Activated naive CD8-positive, alpha-beta T cell treated with anti-CD3 and anti-CD28 coated beads, Interleukin-2, amount 50 U/mL, for 16 hours (primary cell): ENCODE results near the gene S100A4.
"Not testable (repeated sequence)": the region's sequence is repeated elsewhere in the genome, so short reads cannot be mapped to it uniquely, and the experiment has no call there.

Experiments used
- DNase-seq: peaks from one replicate; pipeline ENCODE4 v3.0.0-alpha.2; 2020; ENCODE audit warnings: low read depth, low spot score

Gene S100A4

DNA sequence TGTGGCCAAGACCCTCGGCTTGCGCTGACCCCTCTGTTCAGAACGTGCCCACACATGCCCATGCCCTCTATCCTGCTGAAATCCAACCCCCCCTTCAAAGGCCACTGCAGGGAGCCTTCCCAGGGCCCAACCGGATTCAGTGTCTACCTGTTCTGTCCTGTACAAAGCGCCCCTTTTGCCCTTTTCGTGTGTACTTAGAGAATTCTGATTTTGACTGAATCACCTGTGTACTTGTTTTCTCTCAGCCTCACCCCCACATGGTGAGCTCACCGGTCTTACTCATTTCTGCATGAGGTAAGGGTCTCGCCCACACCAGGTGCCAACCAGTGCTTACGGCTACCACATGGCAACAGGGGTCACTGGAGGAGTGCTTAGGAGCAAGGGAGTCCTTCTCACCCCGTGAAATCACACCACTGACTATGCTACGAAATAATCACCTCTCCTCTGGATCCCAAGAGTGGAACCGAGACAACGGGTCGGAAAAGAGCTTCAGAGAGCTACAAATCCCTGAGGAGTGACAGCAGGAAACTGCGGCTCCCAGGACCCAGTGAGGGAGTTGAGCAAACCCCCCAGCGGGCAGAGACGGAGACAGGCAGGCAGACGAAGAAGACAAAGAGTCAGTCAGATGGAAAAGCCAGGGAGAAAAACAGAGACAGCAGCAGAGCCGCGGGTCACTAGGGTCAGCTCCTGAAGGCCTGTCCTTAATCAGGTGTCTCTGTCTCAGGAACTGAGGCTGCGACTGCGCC lies 22.2 kb upstream of the S100A4 start:
- no peak for DNase-seq

DNA sequence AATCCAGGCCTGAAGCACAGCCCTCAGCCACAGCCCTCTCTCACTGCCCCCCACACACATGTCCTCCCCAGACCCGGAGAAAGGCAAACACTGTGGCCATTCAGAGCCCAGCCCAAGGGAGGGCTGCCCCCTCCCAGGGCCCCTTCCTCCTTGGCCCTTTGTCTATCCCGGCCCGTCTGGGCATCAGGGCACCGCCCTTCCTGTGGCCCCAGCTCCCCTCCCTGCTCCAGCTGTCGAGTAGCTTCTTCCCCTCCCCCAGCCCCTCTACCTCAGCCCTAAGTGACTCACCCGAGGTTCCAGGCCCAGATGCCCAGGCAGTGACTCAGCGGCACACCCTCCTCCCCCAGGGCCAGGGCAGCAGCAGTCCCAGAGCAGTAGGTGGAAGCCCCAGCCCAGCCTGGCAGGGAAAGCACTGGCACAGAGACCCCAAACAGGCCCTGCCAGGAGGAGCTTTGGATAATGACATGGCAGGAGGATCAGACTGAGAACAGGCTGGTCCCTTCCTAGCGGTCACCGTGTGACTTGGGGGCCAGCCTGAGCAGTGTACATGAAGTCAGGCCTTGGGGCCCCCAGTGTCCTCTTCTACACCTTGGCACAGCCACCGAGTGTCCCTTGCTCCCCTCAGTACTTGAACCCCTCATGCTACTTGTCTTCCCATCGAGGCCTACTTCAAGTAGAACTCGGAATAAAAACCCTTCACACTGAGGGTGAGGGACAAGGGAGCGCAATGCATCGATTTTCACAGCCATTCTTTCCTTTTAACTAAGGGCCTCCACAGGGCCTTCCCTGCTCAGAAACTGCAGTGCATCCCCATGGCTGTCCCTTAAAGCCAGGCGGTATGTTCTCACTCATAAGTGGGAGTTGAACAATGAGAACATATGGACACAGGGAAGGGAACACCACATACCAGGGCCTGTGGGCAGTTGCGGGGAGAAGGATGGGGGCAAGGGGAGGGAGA lies 21.1 kb upstream of the S100A4 start:
- DNase-seq, result peak; percentile 75

DNA sequence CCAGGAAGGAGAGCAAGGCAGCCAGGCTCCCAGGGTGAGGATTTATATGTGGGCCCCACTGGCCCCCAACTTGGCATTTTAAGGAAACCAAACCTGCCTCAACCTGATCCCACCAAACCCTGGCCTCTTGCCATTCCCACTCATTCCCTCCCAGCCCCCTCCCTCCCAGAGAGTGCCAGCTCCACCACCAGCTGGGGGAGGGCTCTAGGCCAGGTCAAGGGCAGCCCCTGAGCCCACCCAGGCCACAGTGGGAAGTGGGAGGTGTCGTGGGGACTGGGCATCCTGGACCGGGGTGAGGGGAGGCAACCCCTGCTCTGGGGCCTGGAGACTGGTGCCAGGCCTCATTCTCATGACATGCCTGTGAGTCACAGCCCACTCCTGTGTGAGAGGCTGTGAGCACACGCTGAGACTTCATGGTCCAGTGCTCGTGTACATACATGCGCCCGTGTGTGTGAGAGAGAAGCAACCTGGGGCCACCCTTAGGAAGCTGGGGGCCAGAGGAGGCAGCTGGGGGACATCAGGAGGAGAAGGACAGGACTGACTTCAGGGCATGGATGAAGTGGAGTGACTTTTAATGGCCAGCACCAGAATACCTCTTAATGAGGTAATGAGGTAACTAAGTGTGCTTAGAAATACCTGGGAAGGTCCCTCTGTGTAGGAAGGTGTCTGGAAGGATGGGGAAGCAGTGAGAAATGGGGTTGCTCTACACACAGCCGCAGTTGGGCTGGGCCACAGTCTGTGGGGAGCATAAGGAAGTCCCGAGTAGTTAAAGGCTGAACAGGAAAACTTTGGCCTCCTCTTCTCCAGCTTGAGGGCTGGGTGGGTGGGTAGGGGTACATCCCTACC lies 20.1 kb upstream of the S100A4 start, which contains the start of gene S100A2:
Gene S100A2 (minus strand): TSS at position 316 of the 846 bp plus-strand sequence. CDS start 1,967 bp downstream, outside the sequence.
- no peak for DNase-seq

DNA sequence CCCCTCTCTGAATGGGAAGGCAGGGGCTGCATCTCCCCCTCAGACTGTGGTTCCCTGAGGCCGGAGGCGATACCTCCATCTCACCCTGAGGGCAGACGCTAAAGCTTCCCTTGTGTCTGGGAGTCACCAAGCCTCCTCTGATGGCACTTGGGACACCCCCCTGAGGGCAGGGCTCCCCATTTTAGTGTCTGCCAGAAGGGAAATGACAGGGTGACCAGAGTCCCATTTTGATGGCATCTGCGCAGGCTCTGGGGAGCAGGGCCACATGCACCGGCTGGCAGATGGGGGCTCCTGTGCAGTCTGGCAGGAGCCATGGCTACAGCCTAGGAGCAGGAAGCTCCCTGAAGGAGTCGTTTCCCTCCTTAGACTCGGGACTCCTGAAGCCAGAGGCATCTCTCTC lies 18.4 kb upstream of the S100A4 start:
- DNase-seq, result no peak

DNA sequence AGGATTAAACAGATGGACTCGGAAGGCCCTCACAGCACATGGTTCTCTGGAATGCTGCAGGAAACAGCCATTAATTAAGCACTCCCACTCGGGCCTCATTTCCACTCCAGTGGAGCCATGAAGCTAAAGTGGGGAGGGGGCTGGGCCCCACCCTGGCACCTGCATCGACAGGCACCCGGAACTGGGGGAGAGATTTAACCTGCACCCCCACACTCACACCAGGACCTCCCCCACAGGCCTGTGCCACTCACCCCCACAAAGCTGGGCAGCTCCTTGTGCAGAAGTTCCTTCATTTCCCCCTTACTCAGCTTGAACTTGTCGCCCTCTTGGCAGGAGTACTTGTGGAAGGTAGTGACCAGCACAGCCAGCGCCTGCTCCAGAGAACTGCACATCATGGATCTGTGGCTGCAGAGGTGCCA lies 17.9 kb upstream of the S100A4 start:
- DNase-seq, result no peak

DNA sequence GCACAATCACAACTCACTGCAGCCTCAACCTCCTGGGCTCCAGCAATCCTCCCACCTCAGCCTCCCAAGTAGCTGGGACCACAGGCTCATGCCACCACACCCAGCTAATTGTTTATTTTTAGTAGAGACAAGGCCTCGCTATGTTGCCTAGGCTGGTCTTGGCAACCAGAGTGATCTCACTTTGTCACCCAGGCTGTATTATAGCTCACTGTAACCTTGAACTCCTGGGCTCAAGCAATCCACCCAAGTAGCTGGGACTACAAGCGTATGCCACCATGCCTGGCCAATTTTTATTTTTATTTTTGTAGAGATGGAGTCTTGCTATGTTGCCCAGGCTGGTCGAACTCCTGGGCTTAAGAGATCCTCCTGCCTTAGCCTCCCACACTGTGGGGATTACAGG lies 16.4 kb upstream of the S100A4 start:
- DNase-seq, result not testable (repeated sequence)

DNA sequence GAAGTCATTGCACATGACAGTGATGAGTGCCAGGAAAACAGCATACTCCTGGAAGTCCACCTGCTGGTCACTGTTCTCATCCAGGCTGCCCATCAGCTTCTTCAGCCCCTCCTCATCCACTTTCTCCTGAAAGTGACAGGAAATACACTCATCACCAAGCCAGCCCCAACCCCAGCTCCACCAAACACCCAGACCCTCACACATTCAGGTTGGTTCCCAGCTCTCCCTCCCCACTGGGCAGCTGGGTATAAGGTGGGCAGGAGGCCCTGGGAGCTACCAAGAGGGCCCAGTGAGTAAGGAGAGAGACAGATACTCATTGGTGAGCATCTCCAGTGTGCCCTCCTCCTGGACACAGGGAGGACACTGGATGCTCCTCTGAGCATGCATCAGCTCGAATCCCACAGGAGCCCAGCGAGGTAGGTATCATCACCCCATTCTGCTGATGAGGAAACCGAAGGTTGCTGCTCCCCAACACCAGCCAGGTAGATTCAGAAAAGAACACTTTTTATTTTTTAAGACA lies 15.9 kb upstream of the S100A4 start:
- no peak for DNase-seq

DNA sequence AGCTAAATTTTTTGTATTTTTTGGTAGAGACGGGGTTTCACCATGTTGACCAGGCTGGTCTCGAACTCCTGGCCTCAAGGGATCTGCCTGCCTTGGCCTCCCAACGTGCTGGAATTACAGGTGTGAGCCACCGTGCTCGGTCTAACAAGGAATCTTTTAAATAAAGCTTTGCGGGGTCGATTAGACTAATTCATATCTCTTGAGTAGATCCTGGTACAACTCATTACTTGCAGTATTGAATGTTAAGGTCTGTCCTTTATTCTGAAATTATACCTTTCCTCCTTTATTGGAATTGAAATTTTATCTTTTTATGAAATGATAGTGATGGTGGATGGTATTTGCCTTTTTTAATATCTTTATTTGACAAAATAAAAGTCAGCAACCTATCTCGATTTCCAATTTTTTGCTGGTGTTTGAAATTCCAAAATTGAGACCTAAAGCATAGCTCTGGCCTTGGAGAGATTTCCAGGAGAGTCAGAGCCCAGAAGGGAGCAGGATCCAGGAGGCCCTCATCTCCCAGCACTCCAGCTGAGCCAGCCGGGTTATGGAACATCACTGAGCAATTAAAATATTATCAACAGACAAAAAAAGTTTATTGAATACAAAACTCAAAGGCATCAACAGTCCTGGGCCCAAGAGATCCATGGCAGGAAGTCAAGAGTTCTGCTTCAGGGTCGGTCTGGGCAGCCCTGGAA lies 15.3 kb upstream of the S100A4 start:
- no peak for DNase-seq

DNA sequence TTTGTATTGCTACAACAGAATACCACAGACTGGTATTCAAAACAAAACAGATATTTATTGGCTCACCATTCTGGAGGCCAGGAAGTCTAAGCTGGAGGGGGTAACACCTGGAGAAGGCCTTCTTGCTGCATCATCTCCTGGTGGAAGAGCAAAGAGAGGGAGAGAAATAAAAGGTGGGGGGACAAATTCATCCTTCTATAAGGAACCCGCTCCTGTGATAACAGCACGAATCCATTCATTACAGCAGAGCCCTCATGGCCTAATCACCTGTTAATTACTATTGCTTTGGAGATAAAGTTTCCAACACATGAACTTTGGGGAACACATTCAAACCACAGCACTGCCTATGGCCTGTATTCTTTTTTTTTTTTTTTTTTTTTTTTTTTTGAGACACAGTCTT lies 14.6 kb upstream of the S100A4 start:
- DNase-seq, result no peak

DNA sequence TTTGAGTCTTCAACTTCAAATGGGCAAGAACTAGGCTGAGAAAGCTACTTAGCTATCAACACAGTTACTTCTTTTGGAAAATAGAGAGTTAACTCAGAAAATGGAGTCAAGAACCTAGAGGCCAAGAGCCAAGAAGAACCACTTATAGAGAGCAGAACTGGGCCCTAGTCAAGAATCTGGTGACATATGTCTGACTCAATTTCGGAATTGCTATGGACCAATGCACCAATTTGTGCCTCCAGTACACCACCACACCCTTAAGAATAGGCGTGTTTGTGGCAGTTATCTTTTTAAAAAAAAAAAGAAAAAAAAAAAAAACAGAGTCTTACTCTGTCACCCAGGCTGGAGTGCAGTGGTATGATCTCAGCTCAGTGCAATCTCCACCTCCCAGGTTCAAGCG lies 12.3 kb upstream of the S100A4 start:
- DNase-seq, result no peak

DNA sequence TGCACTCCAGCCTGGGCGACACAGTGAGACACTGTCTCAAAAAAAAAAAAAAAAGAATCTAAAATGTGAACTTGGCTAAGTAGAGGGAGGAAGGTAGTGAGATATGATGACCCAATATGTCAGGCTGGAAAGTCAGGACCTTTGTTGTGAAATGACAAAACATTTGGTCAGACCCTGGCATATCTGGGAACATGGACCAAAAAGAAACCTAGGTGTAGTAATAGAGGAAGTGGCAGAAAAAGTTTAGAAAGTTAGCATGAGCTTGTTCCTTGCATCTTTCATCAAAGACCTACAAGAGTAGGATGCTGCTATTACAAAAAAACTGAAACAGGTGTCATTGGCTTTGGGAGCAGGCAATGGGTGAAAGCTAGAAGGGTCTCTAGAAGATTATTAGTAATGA lies 10.7 kb upstream of the S100A4 start:
- DNase-seq, result no peak

DNA sequence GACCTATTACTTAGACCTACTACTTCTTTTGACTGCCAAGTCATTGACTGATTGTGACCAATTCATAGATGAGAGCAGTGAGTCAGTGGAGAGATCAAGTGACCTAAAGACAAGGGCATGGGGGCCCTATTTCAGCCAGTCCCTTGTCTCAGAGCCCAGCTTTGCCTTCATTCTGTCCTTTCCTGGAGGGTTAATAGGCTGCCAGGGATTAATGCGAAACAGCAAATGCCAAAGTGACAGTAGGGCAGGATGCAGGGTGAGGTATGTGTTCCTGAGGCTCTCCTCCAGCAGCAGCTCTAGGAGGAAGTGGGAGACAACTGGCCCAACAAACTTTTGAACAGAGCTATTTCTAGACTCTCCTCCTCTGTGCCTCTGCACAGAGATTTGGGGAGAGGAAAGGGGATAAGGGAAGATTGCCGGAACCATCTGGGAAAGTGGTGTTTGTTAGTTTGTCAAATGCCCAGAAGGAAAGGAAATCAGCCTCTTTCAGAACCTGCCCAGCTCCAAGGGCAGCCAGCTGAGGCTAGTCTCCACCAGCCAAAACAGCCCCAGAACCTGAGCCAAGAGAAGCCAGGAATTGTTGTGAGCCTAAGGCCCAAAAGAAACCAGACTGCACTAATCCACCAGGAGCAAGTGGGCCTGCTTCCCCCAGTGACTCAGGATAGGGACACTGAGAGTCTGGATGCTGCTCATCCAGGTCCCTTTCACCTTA lies 8.4 kb upstream of the S100A4 start:
- DNase-seq, result no peak

DNA sequence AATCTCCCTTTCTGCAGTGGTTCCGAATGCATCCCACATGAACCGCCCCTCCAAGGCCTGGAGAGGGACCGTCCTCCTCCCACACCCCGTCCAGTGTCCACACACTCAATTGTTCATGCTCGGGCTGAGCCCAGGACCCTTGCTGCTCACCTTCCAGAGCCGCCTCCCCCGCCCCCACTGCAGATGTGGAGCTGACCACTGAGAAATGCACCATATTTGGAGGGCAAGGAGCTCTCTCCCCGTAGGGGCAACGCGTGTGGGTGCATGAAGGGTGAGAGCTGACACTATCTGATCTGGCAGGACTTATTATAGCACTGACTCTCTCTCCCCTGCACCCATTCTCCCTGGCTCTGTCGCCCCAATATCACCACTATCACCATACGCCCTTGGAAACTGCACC lies 7.5 kb upstream of the S100A4 start:
- no peak for DNase-seq

DNA sequence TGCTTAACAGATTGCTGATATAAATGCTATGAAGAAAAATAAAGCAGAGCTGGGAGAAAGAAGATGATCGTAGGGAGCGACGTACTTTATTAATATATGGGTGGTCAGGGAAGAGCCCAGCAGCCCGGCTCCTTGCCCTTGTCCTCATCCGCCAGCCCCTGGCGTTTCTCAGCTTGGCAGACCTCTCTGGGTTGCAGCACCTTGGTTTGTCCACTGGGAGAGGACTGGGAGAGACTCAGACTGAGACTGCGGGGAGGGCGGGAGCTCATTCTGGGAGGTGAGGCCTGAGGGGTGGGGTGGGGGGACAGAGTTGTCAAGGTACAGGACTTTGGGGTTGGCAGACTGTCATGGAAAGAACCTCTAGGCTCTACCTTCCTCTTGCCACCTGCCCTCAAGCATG lies 6.7 kb upstream of the S100A4 start:
- DNase-seq, result no peak

DNA sequence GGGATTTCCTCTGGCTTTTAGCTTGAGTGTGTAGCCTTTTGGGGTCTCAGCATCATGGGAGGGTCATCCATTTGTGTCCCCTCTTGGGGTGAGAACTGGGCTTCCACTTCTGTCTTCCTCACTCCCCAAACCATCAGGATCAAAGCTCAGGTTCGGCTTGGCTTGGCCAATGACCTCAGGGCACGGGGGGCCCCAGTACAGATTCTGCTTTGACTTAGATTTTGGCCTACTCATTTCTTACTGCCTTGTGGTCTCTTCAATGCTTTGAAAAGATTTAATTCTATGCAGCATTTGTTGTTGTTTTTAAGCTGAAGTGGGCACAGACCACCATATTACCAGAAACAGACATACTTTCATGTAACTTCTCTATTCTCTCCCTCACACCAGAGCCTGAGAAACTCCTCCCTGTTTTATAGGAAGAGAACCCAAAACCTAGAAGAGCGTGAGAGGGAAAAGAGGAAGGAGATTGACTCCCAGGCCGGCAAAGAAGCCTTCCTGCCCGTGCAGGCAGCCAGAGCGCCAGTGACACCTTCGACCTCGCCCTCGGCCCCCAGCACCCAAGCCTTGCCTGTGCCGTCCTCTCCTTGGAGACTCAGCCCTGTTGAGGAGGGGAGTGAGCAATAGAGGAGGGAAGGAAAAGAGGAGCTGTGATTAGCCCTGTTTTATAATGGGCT lies 5.4 kb upstream of the S100A4 start:
- no peak for DNase-seq

DNA sequence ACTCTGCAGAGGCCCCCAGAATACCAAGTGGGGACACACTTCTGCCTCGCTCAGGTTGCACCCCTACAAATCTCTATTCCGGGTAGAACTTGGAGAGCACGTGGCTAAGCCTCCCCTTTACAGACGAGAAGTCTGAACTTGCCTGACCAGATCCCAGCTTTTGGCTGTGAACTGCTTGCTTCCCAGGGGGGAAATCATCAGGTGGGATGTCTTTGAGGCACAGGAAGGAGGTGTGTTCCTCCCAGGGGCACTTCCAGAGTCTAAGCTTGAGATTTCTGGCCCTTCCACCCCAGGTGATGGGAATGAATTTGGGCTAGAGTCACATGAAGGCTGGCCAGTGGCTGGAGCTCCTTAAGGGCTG lies 4.8 kb upstream of the S100A4 start:
- DNase-seq, result no peak

DNA sequence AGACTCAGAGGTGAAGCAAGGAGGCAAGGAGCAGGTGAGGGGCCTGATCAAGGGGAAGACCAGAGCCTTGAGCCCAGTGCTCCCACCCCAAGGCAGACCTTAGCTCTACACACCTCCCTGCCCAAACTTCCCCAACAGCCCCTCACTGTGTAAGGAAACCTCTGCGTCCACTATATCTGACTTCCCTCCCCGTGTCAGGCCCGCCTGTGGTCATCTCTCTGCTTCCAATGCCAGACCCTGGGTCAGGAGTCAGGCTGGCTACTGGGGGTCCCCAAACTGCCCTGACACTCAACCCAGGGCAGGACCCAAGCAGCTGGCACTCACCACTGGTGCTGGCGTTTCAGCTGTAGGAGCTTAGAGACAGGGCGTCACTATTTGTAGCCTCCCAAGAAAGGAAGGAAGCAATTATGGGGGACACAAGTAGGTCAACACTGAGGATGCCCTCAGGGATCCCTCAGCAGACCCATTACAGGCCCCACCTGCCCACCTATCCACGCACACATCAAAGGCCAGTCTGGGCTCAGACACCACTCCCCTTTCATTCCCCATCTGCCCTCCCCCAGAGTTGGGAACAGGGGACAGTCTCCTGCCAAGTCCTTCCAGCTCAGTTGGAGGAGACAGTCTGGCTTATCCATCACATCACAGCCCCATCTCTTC lies 4.3 kb upstream of the S100A4 start:
- no peak for DNase-seq

DNA sequence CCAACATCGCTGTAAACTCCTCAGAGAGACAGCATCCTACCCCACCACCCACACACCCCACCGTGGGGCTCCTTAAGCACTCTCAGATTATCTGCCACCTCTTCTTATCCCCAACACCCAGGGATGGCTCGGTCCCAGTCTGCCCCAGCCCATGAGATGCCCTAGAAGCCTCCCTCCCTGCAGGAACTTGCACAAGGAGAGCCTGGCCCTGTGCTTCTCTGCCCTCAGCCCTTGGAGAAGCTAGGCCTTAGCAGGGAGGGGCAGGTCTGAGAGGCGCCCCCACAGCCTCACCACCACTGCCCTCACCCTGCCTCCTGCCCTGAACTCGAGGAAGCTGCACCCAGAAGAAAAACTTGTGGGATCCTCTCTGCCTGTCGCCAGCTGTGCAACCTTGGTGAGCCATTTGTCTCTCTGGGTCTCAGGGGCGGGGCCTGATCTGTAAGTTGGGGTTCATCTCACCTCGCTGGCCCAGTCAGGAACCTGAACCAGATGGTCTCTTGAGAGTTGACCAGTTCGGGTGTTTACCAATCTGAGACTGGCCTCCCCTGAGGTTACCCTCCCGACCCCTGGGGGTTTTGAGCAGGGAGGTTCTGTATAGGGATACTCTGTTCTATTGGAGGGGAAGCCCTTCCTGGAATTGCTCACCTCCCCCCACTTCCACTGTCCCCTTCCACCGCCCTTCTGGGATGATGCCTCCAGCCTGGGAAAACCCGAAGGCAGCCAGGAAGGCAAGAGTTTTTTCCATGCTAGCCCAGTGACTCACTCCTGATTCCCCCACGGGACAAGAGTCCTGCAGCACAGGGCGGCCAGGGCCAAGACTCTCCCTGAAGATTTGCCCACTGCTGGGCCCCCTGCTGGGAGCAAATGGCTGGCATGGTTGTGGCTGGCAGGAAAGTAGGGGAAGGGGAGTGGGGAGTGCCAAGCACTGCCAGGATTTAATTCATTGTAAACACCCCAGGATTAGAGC lies 3.4 kb upstream of the S100A4 start, which contains the start of gene S100A3:
Gene S100A3 (minus strand): TSS at position 537 of the 967 bp plus-strand sequence. CDS start 773 bp downstream, outside the sequence.
- no peak for DNase-seq
